ENCODE results near the gene PLEKHA5. TPM values are rescaled to one million over a fixed set of nuclear protein-coding genes. Genes with fewer than 3 reads are reported as not detected.

PLEKHA5 gene
- total RNA-seq, 4 donors from 2014 or later, result 25.8 to 65.5 (median 34.1) TPM

DNA sequence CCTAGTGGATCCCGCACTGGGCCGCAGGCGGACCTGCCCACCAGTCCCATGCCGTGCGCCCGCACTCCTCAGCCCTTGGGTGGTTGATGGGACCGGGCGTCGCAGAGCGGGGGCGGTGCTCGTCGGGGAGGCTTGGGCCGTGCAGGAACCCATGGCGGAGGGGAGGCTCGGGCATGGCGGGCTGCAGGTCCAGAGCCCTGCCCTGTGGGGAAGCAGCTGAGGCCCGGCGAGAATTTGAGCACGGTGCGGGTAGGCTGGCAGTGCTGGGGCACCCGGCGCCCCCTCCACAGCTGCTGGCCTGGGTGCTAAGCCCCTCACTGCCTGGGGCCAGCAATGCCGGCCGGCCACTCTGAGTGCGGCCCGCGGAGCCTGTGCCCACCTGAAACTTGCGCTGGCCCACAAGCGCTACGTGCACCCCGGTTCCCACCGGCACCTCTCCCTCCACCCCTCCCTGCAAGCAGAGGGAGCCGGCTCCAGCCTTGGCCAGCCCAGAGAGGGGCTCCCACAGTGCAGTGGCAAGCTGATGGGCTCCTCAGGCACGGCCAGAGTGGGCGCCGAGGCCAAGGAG, 100.8 kb downstream of the PLEKHA5 start:
- TF ChIP-seq POLR2AphosphoS5 (IDR thresholded peaks at IDR 0.05) (no peak), POLR2A (IDR thresholded peaks at IDR 0.05) (no peak), EP300 (IDR thresholded peaks at IDR 0.05) (no peak)
- TF ChIP-seq, protein P1, sequence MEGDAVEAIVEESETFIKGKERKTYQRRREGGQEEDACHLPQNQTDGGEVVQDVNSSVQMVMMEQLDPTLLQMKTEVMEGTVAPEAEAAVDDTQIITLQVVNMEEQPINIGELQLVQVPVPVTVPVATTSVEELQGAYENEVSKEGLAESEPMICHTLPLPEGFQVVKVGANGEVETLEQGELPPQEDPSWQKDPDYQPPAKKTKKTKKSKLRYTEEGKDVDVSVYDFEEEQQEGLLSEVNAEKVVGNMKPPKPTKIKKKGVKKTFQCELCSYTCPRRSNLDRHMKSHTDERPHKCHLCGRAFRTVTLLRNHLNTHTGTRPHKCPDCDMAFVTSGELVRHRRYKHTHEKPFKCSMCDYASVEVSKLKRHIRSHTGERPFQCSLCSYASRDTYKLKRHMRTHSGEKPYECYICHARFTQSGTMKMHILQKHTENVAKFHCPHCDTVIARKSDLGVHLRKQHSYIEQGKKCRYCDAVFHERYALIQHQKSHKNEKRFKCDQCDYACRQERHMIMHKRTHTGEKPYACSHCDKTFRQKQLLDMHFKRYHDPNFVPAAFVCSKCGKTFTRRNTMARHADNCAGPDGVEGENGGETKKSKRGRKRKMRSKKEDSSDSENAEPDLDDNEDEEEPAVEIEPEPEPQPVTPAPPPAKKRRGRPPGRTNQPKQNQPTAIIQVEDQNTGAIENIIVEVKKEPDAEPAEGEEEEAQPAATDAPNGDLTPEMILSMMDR (IDR thresholded peaks at IDR 0.05), result no peak
- Histone ChIP-seq H3K27me3 (no peaks in the 10 kb centered on the region), H3K9me3 (no peaks in the 10 kb centered on the region), H3K36me3 (no peaks in the 10 kb centered on the region), H3K27ac (no peak overlapping the region), H3K4me3 (no peak overlapping the region), H3K4me1 (peaks cover 19% of the 10 kb centered on the region)
- WGBS, result 100% methylated on average over 4 of the region's 37 CpGs
- DNase-seq (ENCODE audit: low spot score in 2 of 2), result no peak

DNA sequence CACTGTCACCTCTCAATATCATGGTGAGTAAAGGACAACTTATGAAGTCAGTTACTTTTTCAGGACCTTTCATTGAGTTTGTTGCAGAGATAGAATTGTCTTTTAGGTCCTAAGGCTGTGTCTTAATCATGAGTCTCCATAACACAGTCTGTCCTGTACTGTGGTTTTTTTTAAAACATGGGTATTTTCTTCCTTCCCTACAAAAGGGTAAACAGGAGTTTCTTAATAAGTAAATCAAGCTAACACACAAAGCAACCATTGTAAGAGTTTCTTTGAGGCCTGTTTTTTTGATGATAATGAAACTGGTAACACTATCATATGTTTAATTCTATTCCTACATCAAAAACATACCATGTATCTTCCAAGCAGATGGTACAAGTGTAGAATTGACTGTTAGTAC, 101.4 kb downstream of the PLEKHA5 start:
- Histone ChIP-seq H3K9me3 (no peaks in the 10 kb centered on the region), H3K27ac (no peak overlapping the region), H3K4me1 (peaks cover 24% of the 10 kb centered on the region), H3K4me3 (no peak overlapping the region), H3K36me3 (no peaks in the 10 kb centered on the region), H3K27me3 (no peaks in the 10 kb centered on the region)
- TF ChIP-seq POLR2A (IDR thresholded peaks at IDR 0.05), result no peak
- no peak for TF ChIP-seq POLR2AphosphoS5 (IDR thresholded peaks at IDR 0.05)
- TF ChIP-seq, protein P1 (IDR thresholded peaks at IDR 0.05), result no peak
- no peak for TF ChIP-seq EP300 (IDR thresholded peaks at IDR 0.05)
- no peak for DNase-seq (ENCODE audit: low spot score in 2 of 2)

DNA sequence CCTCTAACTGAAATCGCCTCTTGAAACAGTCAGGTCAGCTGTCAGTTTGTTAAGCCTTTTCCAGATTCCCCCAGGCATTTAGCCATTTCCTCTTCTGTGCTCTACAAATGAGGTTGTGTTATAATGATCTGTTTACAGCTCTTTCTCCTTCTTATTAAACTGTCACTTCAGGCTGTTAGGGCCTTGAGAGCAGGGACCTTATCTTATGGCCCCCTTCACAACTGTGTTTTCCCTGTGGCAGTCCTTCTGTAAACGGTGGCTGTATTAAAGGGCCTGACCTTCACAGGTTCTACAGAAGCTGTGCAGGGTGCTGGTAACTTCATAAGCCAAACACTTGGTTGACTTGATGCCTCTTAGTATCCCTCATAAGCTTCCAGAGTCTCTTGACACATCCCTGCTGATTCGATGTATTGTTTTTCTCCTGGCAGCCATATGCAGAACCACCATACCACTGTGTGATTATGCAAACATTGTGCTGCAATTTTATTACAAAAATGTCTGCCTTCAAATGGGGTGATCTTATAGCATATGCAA, 104.7 kb downstream of the PLEKHA5 start:
- TF ChIP-seq POLR2A (IDR thresholded peaks at IDR 0.05), result no peak
- no peak for TF ChIP-seq POLR2AphosphoS5 (IDR thresholded peaks at IDR 0.05)
- TF ChIP-seq EP300 (IDR thresholded peaks at IDR 0.05), result no peak
- TF ChIP-seq, protein P1 (IDR thresholded peaks at IDR 0.05), result no peak
- Histone ChIP-seq H3K4me1 (peaks cover 24% of the 10 kb centered on the region), H3K27ac (peak overlapping the region; percentile 68), H3K4me3 (no peak overlapping the region), H3K27me3 (no peaks in the 10 kb centered on the region), H3K9me3 (no peaks in the 10 kb centered on the region), H3K36me3 (no peaks in the 10 kb centered on the region)
- WGBS, result 41% methylated on average over 3 of the region's 3 CpGs
- no peak for DNase-seq (ENCODE audit: low spot score in 2 of 2)

DNA sequence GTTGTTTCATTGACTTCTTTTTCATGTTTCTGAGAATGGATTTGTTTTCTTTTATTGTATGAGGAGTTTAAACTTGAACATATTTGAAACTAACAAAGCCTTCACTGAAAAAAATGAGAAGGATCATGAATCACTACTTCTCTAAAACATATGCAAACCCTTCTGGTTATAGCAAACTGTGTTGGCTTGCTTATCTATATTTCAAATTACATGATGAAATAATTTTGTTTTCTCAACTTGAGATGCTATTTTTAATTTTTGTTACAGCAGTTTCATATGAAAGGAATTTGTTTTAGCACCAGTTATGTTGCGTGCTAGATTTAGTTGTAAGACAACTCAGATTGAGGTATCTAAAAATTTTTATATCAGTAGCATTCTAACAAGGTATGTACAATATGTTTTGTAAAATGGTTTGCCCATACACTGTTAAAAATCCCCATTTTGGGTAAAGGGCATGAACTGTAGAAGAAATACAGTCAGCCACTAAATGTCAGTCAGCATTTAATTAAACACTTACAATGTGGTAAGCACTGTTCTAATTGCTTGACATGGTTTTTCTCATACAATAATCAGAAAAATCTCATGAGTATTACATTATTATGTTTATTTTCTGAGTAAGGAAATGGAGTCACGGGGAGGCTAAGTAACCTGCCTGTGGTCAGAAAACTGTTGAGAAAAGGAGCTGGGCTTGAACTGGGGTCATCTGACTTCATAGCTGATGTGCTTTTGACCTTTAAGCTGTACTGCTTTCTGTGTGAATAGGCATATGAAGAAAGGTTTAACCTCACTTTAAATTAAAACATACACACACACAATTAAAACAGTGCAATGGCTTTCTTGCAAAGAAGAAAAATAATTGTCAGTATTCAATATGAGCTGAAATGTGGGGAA, 105.7 kb downstream of the PLEKHA5 start:
- peak overlapping the region; percentile 68 for H3K27ac ChIP-seq
- WGBS, result 48% methylated on average over 2 of the region's 2 CpGs
- DNase-seq (ENCODE audit: low spot score in 2 of 2), result no peak

More for the DNA sequence above, 105.7 kb downstream of the PLEKHA5 start:
- H3K4me3 ChIP-seq, result no peak overlapping the region
- no peaks in the 10 kb centered on the region for H3K36me3 ChIP-seq
- peaks cover 24% of the 10 kb centered on the region for H3K4me1 ChIP-seq
- no peaks in the 10 kb centered on the region for H3K9me3 ChIP-seq
- no peak for TF ChIP-seq POLR2AphosphoS5 (IDR thresholded peaks at IDR 0.05)
- TF ChIP-seq, protein P1 (IDR thresholded peaks at IDR 0.05), result no peak
- no peaks in the 10 kb centered on the region for H3K27me3 ChIP-seq
